ENCODE data around the gene TBX19.

The TBX19 gene

DNA sequence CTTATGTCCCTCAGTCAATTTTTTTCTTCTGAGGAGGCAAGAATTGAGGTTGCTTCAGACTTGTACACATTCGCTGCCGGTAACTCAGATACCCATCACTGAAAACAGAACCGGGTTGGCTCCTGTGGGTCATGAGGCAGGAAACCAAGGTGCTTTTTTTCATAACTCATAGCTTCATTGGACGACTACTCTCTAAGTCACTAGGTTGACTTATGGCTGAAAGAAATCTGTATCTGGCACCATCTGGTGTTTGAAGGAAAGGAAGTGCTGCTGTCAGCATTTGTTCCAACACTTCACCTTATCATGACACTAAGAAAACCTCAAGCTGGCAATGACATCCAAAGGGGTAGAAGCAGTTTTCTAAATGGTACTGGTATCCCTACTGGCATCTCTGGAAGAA lies 82.3 kb downstream of the TBX19 start:
- DNase-seq, result no peak

Measured in DMS79 treated with DMSO at 0.1 percent for 48 hours (cell line).